ENCODE results near the gene MDN1.

The MDN1 gene

DNA sequence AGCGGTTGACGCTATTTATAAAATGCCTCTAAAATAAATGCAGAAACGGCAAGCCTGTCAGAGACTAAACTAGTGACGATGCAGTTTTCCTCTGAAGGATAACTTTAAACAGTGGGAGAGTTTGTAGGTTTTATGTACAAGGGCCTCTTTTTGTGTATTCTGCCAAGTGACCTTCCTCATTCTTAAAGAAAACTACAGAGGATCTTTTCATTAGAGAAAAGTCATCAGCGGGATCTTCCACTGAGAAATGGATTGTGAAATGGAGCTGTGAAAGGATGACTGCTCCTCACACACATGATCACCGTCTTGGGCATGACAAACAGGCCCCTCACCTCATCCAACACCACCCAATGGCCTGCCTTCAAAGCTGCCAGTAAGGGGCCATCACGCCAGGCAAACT lies 92.1 kb downstream of the MDN1 start:
- ATAC-seq = no peak
- TF ChIP-seq CSDC2 (CRISPR knock-in tag; IDR thresholded peaks at IDR 0.05) (no peak), SNAI2 (CRISPR knock-in tag; IDR thresholded peaks at IDR 0.05) (no peak), ESRRG (CRISPR knock-in tag; IDR thresholded peaks at IDR 0.05) (no peak), ZFP30 (CRISPR knock-in tag; IDR thresholded peaks at IDR 0.05) (no peak), ZNF70 (CRISPR knock-in tag; IDR thresholded peaks at IDR 0.05) (no peak)
- TF ChIP-seq, protein P1, sequence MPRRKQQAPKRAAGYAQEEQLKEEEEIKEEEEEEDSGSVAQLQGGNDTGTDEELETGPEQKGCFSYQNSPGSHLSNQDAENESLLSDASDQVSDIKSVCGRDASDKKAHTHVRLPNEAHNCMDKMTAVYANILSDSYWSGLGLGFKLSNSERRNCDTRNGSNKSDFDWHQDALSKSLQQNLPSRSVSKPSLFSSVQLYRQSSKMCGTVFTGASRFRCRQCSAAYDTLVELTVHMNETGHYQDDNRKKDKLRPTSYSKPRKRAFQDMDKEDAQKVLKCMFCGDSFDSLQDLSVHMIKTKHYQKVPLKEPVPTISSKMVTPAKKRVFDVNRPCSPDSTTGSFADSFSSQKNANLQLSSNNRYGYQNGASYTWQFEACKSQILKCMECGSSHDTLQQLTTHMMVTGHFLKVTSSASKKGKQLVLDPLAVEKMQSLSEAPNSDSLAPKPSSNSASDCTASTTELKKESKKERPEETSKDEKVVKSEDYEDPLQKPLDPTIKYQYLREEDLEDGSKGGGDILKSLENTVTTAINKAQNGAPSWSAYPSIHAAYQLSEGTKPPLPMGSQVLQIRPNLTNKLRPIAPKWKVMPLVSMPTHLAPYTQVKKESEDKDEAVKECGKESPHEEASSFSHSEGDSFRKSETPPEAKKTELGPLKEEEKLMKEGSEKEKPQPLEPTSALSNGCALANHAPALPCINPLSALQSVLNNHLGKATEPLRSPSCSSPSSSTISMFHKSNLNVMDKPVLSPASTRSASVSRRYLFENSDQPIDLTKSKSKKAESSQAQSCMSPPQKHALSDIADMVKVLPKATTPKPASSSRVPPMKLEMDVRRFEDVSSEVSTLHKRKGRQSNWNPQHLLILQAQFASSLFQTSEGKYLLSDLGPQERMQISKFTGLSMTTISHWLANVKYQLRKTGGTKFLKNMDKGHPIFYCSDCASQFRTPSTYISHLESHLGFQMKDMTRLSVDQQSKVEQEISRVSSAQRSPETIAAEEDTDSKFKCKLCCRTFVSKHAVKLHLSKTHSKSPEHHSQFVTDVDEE (CRISPR knock-in tag; IDR thresholded peaks at IDR 0.05) = no peak

DNA sequence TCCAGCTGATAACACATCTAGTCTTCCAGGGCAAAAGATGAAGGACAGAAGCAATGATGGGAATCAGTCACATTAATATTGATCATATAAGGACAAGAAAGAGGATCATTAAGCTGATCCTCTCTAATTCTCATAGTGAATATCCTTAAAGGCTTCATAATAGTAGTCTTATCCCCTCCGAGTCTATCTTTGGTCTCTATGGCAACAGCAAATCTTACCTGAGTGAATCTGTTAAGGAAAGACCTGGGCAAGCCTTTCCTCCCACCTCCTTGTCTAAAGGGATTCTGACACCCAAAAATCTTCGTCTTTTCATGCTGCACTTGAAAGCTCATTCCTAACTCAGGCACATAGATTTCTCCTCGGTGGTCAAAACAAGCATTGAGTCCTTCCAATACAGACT lies 94.6 kb downstream of the MDN1 start:
- no peak for ATAC-seq
- TF ChIP-seq SNAI2 (CRISPR knock-in tag; IDR thresholded peaks at IDR 0.05) (no peak), TCF4 (CRISPR knock-in tag; IDR thresholded peaks at IDR 0.05; ENCODE audit: borderline replicate concordance) (no peak), PPARA (CRISPR knock-in tag; IDR thresholded peaks at IDR 0.05; ENCODE audit: borderline replicate concordance) (no peak), GLIS3 (CRISPR knock-in tag; IDR thresholded peaks at IDR 0.05) (no peak), ZNF565 (CRISPR knock-in tag; conservative IDR thresholded peaks at IDR 0.05; ENCODE audit: low read depth) (no peak), ZC3H10 (CRISPR knock-in tag; IDR thresholded peaks at IDR 0.05) (no peak), CSDC2 (CRISPR knock-in tag; IDR thresholded peaks at IDR 0.05) (no peak), OSR1 (CRISPR knock-in tag; IDR thresholded peaks at IDR 0.05) (no peak), ZNF8 (CRISPR knock-in tag; IDR thresholded peaks at IDR 0.05) (no peak), ISL1 (CRISPR knock-in tag; IDR thresholded peaks at IDR 0.05) (no peak), ARNTL (CRISPR knock-in tag; IDR thresholded peaks at IDR 0.05; ENCODE audit: borderline replicate concordance, low read depth) (no peak)
- TF ChIP-seq, protein P2, sequence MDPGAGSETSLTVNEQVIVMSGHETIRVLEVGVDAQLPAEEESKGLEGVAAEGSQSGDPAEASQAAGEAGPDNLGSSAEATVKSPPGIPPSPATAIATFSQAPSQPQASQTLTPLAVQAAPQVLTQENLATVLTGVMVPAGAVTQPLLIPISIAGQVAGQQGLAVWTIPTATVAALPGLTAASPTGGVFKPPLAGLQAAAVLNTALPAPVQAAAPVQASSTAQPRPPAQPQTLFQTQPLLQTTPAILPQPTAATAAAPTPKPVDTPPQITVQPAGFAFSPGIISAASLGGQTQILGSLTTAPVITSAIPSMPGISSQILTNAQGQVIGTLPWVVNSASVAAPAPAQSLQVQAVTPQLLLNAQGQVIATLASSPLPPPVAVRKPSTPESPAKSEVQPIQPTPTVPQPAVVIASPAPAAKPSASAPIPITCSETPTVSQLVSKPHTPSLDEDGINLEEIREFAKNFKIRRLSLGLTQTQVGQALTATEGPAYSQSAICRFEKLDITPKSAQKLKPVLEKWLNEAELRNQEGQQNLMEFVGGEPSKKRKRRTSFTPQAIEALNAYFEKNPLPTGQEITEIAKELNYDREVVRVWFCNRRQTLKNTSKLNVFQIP (CRISPR knock-in tag; IDR thresholded peaks at IDR 0.05; ENCODE audit: borderline replicate concordance, low read depth) = no peak

DNA sequence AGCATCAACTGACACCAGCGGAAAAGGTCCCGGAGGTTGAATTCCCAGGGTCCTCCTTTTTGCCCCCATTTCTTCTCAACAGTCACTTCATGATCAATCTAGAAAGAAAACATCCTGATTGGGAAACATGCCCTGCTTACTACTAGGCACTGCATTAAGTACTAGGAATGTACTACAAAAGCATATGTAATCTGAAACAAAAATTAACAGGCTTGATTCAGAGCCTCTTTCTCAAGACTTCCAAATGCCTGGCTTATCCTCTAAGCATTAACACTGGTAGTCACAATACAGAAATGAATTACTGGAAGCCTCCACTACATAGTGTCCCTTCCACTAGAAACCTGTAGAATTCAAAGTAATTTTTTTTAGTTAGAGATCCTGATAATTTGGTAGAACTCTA lies 96.5 kb downstream of the MDN1 start:
- ATAC-seq = no peak
- TF ChIP-seq ZNF565 (CRISPR knock-in tag; conservative IDR thresholded peaks at IDR 0.05; ENCODE audit: low read depth) = no peak
- no peak for TF ChIP-seq TCF4 (CRISPR knock-in tag; IDR thresholded peaks at IDR 0.05; ENCODE audit: borderline replicate concordance)
- no peak for TF ChIP-seq TOX (CRISPR knock-in tag; IDR thresholded peaks at IDR 0.05; ENCODE audit: borderline replicate concordance)
- TF ChIP-seq PPARA (CRISPR knock-in tag; IDR thresholded peaks at IDR 0.05; ENCODE audit: borderline replicate concordance) = no peak
- TF ChIP-seq BACH2 (CRISPR knock-in tag; IDR thresholded peaks at IDR 0.05; ENCODE audit: borderline replicate concordance) = no peak
- no peak for TF ChIP-seq ZFP30 (CRISPR knock-in tag; IDR thresholded peaks at IDR 0.05)
- TF ChIP-seq, protein P3, sequence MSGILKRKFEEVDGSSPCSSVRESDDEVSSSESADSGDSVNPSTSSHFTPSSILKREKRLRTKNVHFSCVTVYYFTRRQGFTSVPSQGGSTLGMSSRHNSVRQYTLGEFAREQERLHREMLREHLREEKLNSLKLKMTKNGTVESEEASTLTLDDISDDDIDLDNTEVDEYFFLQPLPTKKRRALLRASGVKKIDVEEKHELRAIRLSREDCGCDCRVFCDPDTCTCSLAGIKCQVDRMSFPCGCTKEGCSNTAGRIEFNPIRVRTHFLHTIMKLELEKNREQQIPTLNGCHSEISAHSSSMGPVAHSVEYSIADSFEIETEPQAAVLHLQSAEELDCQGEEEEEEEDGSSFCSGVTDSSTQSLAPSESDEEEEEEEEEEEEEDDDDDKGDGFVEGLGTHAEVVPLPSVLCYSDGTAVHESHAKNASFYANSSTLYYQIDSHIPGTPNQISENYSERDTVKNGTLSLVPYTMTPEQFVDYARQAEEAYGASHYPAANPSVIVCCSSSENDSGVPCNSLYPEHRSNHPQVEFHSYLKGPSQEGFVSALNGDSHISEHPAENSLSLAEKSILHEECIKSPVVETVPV (CRISPR knock-in tag; IDR thresholded peaks at IDR 0.05) = no peak
- TF ChIP-seq ESRRG (CRISPR knock-in tag; IDR thresholded peaks at IDR 0.05) = no peak
- TF ChIP-seq, protein P4, sequence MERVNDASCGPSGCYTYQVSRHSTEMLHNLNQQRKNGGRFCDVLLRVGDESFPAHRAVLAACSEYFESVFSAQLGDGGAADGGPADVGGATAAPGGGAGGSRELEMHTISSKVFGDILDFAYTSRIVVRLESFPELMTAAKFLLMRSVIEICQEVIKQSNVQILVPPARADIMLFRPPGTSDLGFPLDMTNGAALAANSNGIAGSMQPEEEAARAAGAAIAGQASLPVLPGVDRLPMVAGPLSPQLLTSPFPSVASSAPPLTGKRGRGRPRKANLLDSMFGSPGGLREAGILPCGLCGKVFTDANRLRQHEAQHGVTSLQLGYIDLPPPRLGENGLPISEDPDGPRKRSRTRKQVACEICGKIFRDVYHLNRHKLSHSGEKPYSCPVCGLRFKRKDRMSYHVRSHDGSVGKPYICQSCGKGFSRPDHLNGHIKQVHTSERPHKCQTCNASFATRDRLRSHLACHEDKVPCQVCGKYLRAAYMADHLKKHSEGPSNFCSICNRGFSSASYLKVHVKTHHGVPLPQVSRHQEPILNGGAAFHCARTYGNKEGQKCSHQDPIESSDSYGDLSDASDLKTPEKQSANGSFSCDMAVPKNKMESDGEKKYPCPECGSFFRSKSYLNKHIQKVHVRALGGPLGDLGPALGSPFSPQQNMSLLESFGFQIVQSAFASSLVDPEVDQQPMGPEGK (CRISPR knock-in tag; IDR thresholded peaks at IDR 0.05; ENCODE audit: borderline replicate concordance) = no peak
- no peak for TF ChIP-seq ZC3H10 (CRISPR knock-in tag; IDR thresholded peaks at IDR 0.05)
- TF ChIP-seq ZNF8 (CRISPR knock-in tag; IDR thresholded peaks at IDR 0.05) = no peak
- no peak for TF ChIP-seq ZNF70 (CRISPR knock-in tag; IDR thresholded peaks at IDR 0.05)
- TF ChIP-seq ISL1 (CRISPR knock-in tag; IDR thresholded peaks at IDR 0.05) = no peak

DNA sequence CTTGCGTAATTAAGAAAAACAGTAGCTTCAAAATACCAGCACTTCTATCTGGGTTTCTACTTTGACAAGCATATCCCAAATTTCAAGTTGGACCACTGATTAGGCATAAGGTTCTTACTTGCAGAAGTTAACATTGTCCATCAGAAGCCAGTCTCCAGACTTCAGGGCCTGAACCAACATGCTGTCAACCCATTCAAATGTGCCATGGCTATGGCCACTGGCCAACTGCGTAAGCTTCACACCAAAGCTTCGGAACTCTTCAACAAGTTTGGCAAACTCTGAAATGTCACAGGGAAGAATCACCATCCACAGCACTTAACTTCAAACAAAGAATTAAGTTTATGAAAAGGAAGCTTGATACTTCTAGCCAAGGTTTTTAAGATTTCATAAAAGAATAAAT lies 103.1 kb downstream of the MDN1 start:
- TF ChIP-seq TCF4 (CRISPR knock-in tag; IDR thresholded peaks at IDR 0.05; ENCODE audit: borderline replicate concordance) = no peak
- no peak for TF ChIP-seq ISL1 (CRISPR knock-in tag; IDR thresholded peaks at IDR 0.05)
- TF ChIP-seq, protein P2 (CRISPR knock-in tag; IDR thresholded peaks at IDR 0.05; ENCODE audit: borderline replicate concordance, low read depth) = no peak
- no peak for ATAC-seq
